GM04504 (cell line): ENCODE results near the gene LHFPL2.
"Not testable (repeated sequence)": the region's sequence is repeated elsewhere in the genome, so short reads cannot be mapped to it uniquely, and the experiment has no call there.

Source experiments
- DNase-seq: peaks from one replicate; pipeline ENCODE4 v3.0.0-alpha.2; 2012; ENCODE audit warnings: low read depth

The LHFPL2 gene, protein sequence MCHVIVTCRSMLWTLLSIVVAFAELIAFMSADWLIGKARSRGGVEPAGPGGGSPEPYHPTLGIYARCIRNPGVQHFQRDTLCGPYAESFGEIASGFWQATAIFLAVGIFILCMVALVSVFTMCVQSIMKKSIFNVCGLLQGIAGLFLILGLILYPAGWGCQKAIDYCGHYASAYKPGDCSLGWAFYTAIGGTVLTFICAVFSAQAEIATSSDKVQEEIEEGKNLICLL

DNA sequence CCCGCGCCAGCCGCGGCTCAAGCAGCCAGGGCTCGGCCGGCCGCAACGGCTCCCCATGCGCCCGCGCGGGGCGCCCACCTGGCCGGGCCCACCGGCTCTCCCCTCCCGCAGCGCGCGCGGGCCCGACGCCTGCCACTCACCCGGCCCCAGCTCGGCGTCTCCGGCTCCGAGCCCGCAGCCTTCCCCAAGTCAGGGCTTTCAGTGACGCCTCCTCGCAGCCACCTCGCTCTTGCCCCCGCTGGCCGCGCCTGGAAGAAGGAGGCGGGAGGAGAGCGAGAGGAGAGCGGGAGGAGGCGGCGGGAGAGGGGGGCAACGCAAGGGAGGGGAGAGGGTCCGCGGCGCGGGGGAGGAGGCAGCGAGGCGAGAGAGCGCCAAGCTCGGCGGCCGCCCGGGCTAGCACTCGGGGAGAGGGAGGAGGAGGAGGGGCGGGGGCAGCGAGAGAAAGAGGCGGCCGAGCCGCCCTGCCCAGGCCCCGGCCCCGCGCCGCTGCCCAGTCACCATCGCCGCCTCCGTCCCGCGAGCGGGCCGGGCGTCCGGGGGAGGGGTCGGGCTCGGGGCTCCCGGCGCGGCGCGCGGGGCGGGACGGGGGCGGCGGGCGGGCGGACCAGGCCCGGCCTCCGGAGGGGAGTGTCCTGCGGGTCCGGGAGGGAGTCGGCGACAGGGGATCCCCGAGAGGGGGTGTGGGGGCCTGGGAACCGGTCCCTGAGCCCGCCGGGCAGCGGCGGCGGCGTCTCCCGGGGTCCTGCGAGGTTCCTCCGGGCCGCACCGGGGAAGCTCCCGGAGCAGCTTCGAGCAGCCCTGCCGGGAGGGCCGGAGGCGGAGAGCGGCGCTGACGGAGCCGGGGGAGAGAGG, at the start of gene LHFPL2:
LHFPL2 (minus strand) TSS at position 414 of the 852 bp plus-strand sequence. CDS start 138,559 bp downstream, outside the sequence.
- peak; percentile 49 for DNase-seq

DNA sequence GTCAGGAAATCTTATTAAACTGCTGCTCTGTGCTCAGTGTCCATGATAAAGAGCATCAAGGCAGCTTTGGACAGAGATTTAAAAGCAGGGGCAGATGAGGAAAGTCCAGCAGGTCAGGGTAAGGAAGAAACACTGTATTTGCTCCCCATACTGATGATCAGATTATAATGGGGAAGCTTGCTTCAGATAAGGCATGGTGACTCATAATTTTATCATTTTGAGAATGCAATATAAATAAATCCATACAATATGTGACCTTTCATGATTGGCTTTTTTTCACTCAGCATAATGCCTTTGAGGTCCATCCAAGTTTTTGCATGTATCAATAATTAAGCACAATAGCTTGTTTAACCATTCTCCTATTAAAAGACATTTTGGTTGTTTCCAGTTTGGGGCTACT, 48.1 kb upstream of the LHFPL2 start:
- no peak for DNase-seq

DNA sequence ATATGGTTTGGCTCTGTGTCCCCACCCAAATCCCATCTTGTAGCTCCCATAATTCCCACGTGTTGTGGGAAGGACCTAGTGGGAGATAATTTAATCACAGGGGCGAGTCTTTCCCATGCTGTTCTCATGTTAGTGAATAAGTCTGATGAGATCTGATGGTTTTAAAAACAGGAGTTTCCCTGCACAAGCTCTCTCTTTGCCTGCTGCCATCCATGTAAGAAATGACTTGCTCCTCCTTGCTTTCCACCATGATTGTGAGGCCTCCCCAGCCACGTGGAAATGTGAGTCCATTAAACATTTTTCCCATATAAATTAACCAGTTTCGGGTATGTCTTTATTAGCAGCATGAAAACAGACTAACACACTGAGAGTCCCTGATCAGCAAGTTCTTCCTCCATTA, 47.5 kb upstream of the LHFPL2 start:
- not testable (repeated sequence) for DNase-seq

GRCh38 chr5:78693339-78693738, 44.8 kb upstream of the LHFPL2 start:
- DNase-seq: no peak

- no peak for DNase-seq
These were observed 42.8 kb upstream of the LHFPL2 start for GRCh38 chr5:78691084-78691960.

DNA sequence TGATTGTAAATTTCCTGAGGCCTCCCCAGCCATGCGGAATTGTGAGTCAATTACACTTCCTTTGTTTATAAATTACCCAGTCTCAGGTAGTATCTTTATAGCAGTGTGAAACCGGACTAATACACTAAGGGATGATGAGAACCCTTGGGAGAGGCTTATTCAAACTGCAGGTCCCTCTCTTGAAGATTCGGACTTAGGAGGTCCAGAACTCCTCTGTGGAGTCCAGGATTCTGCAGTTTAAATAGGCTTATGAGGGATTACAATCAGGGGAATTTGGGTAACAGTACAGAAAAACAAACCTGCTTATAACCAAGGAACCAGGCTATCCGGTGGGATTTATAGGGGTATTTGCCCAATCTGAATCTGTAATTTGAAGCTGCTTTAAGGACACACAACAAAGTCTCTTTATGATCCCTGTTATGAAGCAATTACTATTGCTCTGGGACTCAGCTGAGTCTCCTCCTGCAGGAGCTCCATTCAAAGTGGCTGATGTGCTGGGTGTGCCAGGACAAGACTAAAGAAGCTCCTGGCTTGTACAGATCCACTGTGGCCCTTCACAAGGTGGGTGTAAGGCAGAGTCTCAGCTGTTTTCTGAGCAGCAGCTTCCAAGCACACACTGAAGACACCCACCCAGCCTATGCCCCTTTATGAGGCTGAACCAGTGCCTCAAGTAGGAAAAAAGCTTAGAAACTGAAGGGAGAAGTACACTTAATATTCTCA, 41.8 kb upstream of the LHFPL2 start:
- no peak for DNase-seq

DNA sequence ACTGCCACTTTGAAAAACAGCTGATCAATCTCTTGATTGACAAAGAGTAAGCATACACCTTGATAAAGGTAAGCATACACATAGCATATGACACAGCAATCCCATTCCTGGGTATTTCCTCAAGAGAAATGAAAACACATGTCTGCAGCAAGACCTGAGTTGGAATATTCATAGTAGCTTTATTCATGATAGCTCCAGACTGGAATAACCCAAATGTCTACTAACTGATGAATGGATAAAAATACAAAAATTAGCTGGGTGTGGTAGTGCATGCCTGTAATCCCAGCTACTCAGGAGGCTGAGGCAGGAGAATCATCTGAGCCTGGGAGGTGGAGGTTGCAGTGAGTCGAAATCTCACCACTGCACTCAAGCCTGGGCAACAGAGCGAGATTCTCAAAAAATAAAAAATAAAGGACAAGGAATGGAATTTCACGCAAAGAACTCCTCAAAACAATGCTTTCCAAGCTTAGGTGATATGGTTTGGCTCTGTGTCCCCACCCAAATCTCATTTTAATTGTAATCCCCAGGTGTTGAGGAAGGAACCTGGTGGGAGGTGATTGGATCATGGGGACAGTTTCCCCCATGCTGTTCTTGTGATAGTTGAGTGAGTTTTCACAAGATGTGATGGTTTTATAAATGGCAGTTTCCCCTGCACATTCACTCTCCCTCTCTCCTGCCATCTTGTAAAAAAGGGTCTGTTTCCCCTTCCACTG, 41.1 kb upstream of the LHFPL2 start:
- DNase-seq: no peak

DNA sequence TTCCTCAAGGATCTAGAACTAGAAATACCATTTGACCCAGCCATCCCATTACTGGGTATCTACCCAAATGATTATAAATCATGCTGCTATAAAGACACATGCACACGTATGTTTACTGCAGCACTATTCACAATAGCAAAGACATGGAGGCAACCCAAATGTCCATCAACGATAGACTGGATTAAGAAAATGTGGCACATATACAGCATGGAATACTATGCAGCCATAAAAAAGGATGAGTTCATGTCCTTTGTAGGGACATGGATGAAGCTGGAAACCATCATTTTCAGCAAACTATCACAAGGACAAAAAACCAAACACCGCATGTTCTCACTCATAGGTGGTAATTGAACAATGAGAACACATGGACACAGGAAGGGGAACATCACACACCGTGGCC, 38.9 kb upstream of the LHFPL2 start:
- not testable (repeated sequence) for DNase-seq

- DNase-seq: not testable (repeated sequence)
These were observed 35.3 kb upstream of the LHFPL2 start for GRCh38 chr5:78683905-78684304.

- DNase-seq: no peak
These were observed 31.3 kb upstream of the LHFPL2 start for GRCh38 chr5:78679905-78680304.

DNA sequence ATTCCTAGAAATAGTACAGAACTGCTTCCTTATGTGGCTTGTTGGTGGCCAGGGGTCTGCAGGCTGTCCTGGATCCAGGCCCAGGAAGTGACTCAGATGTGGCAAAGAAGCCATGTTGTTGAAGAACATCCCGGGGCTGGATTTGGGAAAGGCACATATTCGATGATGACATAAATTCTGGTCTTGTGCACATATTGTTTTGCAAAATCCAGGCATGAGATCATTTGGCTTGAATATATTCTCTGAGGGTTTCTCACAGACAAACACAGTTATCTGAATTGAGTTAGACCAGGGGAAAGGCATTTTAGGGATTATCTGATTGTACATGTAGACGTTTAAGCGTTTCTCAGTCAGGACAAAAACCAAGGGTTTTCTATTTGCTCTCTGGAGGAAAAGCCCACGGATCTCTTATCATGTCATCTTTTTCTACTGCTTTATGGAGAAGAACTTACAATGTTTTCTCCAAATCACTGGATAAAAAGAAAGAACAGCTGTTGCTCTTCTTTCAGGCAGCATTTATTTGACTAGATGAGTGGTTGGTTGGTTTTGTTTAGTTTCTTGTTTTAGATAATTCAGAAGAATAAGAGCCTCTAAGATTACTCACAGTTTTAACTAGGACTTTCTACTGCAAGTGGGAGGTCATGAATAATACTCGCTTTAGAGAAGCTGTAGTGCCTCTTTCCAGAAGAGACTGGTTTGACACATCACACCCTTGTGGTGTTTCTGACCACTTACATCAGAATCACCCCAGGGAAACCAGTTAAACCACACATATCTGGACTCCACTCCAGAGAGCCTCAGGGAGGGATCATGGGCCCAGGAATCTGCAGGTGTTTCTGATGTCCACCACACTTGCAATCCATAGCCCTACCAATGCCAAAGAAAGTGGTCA, 29.5 kb upstream of the LHFPL2 start:
- peak; percentile 93 for DNase-seq

GRCh38 chr5:78675956-78676730, 27.6 kb upstream of the LHFPL2 start:
- no peak for DNase-seq

GRCh38 chr5:78673827-78674226, 25.3 kb upstream of the LHFPL2 start:
- not testable (repeated sequence) for DNase-seq

- no peak for DNase-seq
These were observed 23.6 kb upstream of the LHFPL2 start for GRCh38 chr5:78672154-78672553.

DNA sequence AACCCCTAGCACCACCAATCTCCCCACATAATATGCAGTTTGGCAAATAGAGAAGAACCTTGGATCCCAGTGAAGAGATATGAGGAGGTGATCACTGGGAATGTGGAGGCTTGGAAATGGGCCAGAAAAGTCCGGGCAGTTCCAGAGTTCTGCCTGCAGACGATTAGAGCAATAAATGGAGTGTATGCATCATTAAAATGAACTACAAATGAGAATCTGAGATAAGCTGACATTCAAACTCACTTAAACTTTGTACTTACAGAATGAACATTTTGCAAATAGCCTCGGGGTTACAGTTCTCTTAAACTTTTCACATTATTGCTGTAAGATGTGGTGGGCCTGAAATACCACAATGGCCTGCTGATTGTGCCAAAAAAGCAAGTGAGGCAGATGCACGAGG, 23.0 kb upstream of the LHFPL2 start:
- no peak for DNase-seq

DNA sequence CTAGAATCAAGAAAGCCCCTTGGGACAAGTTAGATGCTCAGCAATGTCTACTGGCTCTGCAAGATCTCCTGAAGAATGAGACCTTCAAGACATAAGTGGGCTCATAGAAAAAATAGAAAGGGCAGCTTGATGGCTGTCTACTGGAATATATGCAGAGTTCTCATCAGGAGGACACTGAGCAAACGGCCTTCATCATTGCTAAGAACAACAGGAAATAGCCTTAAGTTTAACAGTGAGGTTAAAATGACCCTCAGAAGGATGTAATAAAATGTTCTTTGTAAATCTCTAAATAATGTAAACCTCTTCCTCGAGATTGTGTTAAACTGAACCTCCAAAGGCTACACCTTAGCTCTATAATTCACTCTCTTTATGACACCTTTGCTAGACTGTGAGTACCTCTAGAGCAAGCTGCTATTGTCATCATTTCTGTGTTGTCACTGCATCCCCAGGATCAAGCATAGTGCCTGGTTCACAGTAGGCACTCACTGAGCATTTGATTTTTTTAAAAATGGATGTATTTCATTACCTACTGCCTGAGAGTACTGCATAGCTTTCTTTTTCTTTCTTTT, 22.2 kb upstream of the LHFPL2 start:
- no peak for DNase-seq

- no peak for DNase-seq
These were observed 20.8 kb upstream of the LHFPL2 start for GRCh38 chr5:78669331-78669730.

GRCh38 chr5:78667461-78668103, 19.0 kb upstream of the LHFPL2 start:
- DNase-seq: no peak
